ENCODE data around the gene SLC23A1.

DNA sequence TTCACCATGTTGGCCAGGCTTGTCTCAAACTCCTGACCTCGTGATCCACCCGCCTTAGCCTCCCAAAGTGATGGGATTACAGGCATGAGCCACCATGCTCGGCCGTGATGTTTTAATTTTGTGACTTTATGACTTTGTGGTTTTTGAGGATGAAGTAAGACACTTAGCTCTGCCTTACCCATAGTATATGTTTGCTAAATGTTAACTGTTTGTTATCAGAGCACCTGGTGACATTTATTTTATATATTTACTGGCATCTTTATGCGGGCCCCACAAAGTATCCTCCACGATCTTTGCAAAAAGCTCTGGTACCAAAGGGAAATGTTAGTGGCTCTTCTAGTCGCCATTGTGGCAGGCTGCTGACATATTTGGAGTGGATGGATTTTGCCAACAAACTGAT is 6.7 kb downstream of the SLC23A1 start:
- TF ChIP-seq, protein P1, sequence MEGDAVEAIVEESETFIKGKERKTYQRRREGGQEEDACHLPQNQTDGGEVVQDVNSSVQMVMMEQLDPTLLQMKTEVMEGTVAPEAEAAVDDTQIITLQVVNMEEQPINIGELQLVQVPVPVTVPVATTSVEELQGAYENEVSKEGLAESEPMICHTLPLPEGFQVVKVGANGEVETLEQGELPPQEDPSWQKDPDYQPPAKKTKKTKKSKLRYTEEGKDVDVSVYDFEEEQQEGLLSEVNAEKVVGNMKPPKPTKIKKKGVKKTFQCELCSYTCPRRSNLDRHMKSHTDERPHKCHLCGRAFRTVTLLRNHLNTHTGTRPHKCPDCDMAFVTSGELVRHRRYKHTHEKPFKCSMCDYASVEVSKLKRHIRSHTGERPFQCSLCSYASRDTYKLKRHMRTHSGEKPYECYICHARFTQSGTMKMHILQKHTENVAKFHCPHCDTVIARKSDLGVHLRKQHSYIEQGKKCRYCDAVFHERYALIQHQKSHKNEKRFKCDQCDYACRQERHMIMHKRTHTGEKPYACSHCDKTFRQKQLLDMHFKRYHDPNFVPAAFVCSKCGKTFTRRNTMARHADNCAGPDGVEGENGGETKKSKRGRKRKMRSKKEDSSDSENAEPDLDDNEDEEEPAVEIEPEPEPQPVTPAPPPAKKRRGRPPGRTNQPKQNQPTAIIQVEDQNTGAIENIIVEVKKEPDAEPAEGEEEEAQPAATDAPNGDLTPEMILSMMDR (IDR thresholded peaks at IDR 0.05; ENCODE audit: insufficient read depth, low read length): no peak
- no peak for TF ChIP-seq POLR2AphosphoS5 (IDR thresholded peaks at IDR 0.05; ENCODE audit: low read depth)
- TF ChIP-seq, protein P2, sequence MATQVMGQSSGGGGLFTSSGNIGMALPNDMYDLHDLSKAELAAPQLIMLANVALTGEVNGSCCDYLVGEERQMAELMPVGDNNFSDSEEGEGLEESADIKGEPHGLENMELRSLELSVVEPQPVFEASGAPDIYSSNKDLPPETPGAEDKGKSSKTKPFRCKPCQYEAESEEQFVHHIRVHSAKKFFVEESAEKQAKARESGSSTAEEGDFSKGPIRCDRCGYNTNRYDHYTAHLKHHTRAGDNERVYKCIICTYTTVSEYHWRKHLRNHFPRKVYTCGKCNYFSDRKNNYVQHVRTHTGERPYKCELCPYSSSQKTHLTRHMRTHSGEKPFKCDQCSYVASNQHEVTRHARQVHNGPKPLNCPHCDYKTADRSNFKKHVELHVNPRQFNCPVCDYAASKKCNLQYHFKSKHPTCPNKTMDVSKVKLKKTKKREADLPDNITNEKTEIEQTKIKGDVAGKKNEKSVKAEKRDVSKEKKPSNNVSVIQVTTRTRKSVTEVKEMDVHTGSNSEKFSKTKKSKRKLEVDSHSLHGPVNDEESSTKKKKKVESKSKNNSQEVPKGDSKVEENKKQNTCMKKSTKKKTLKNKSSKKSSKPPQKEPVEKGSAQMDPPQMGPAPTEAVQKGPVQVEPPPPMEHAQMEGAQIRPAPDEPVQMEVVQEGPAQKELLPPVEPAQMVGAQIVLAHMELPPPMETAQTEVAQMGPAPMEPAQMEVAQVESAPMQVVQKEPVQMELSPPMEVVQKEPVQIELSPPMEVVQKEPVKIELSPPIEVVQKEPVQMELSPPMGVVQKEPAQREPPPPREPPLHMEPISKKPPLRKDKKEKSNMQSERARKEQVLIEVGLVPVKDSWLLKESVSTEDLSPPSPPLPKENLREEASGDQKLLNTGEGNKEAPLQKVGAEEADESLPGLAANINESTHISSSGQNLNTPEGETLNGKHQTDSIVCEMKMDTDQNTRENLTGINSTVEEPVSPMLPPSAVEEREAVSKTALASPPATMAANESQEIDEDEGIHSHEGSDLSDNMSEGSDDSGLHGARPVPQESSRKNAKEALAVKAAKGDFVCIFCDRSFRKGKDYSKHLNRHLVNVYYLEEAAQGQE (IDR thresholded peaks at IDR 0.05; ENCODE audit: insufficient replicate concordance, low read depth): no peak

All from HL-60 (cell line).